HEK293 (cell line): ENCODE results near the gene GGA1.

ENCODE experiments used
- CTCF ChIA-PET: fragments of 350-600 bp; formaldehyde crosslinking; extraction: SDS; loops from one replicate; lab custom pipeline; 2021; ENCODE audit warnings: antibody characterized with exemption; lab: Yijun Ruan, JAX
- POLR2A ChIA-PET: fragments of 300-600 bp; formaldehyde crosslinking; extraction: SDS; loops from one replicate; lab custom pipeline; 2020; ENCODE audit warnings: antibody characterized with exemption, inconsistent platforms; lab: Yijun Ruan, JAX
- H3K27ac ChIP-seq: fragments of 200-500 bp; sonication (Bioruptor generic); 2 replicates; pipeline ENCODE4 v1.5.1; 2014; ENCODE audit warnings: low read depth, low read length, control low read depth, inconsistent platforms; ENCODE audit errors: extremely low read depth
- H3K36me3 ChIP-seq, 2 experiments: fragments of 200-500 bp in 1 of 2; sonication (Bioruptor generic) in 1 of 2; 1 replicate in 1 of 2; 2 replicates in 1 of 2; pipeline ENCODE4 v1.5.1; 2014 to 2017; ENCODE audit warnings: inconsistent platforms in 2 of 2, low read length in 2 of 2; ENCODE audit not compliant: control insufficient read depth in 2 of 2, insufficient read depth in 1 of 2
- H3K4me1 ChIP-seq: fragments of 200-500 bp; sonication (Bioruptor generic); 2 replicates; pipeline ENCODE4 v1.5.1; 2014; ENCODE audit warnings: mild to moderate bottlenecking, low read length, inconsistent platforms; ENCODE audit not compliant: control insufficient read depth, insufficient read depth
- H3K4me3 ChIP-seq: 2 replicates; pipeline ENCODE4 v1.5.1; 2011; ENCODE audit warnings: low read depth, mild to moderate bottlenecking, control low read depth, low read length, moderate library complexity
- H3K9me3 ChIP-seq: fragments of 200-500 bp; sonication (Bioruptor generic); 2 replicates; pipeline ENCODE4 v1.5.1; 2014; ENCODE audit warnings: low read depth, low read length, inconsistent platforms; ENCODE audit not compliant: control insufficient read depth, insufficient read depth
- IKZF3 ChIP-seq: fragments of 450-650 bp; IDR thresholded peaks from 2 replicates; pipeline ENCODE4 v1.5.0; 2018; ENCODE audit warnings: missing biosample characterization, mild to moderate bottlenecking, missing genetic modification characterization, moderate library complexity
- KLF1 ChIP-seq: fragments of 450-650 bp; formaldehyde crosslinking; IDR thresholded peaks from 2 replicates; pipeline ENCODE4 v1.5.1; 2016; ENCODE audit warnings: missing biosample characterization, missing genetic modification characterization
- RBAK ChIP-seq: fragments of 450-650 bp; formaldehyde crosslinking; IDR thresholded peaks from 2 replicates; pipeline ENCODE4 v1.5.1; 2016; ENCODE audit warnings: missing biosample characterization, missing genetic modification characterization
- SP2 ChIP-seq: fragments of 450-650 bp; formaldehyde crosslinking; IDR thresholded peaks from 2 replicates; pipeline ENCODE4 v1.5.1; 2016; ENCODE audit warnings: missing biosample characterization, missing genetic modification characterization
- ZFHX2 ChIP-seq: fragments of 450-650 bp; formaldehyde crosslinking; conservative IDR thresholded peaks from 2 replicates; pipeline ENCODE4 v1.5.1; 2016; ENCODE audit warnings: missing biosample characterization, missing genetic modification characterization
- ZIC2 ChIP-seq: fragments of 450-650 bp; formaldehyde crosslinking; IDR thresholded peaks from 2 replicates; pipeline ENCODE4 v1.5.1; 2016; ENCODE audit warnings: missing biosample characterization, missing genetic modification characterization
- ZNF157 ChIP-seq: fragments of 450-650 bp; formaldehyde crosslinking; IDR thresholded peaks from 2 replicates; pipeline ENCODE4 v1.5.1; 2016; ENCODE audit warnings: missing biosample characterization, missing genetic modification characterization
- ZNF248 ChIP-seq: fragments of 450-650 bp; formaldehyde crosslinking; IDR thresholded peaks from 2 replicates; pipeline ENCODE4 v1.5.1; 2017; ENCODE audit warnings: missing biosample characterization, missing genetic modification characterization
- ZNF416 ChIP-seq: fragments of 450-650 bp; formaldehyde crosslinking; IDR thresholded peaks from 2 replicates; pipeline ENCODE4 v1.5.1; 2016; ENCODE audit warnings: missing biosample characterization, missing genetic modification characterization
- ZNF529 ChIP-seq: fragments of 450-650 bp; formaldehyde crosslinking; IDR thresholded peaks from 2 replicates; pipeline ENCODE4 v1.5.1; 2017; ENCODE audit warnings: missing genetic modification characterization, missing biosample characterization; ENCODE audit not compliant: insufficient replicate concordance
- ZNF530 ChIP-seq: fragments of 450-650 bp; formaldehyde crosslinking; IDR thresholded peaks from 2 replicates; pipeline ENCODE4 v1.5.1; 2016; ENCODE audit warnings: low read depth, missing biosample characterization, missing genetic modification characterization
- ZNF548 ChIP-seq: fragments of 450-650 bp; formaldehyde crosslinking; IDR thresholded peaks from 2 replicates; pipeline ENCODE4 v1.5.1; 2016; ENCODE audit warnings: missing biosample characterization, missing genetic modification characterization
- ZNF707 ChIP-seq: fragments of 450-650 bp; formaldehyde crosslinking; IDR thresholded peaks from 2 replicates; pipeline ENCODE4 v1.5.1; 2016; ENCODE audit warnings: missing biosample characterization, missing genetic modification characterization
- ZNF843 ChIP-seq: fragments of 450-650 bp; formaldehyde crosslinking; IDR thresholded peaks from 2 replicates; pipeline ENCODE4 v1.5.1; 2016; ENCODE audit warnings: missing biosample characterization, missing genetic modification characterization
- TF ChIP-seq, protein P1 (sequence below): fragments of 450-650 bp; formaldehyde crosslinking; IDR thresholded peaks from 2 replicates; pipeline ENCODE4 v1.5.1; 2016; ENCODE audit warnings: missing biosample characterization, missing genetic modification characterization
- TF ChIP-seq, protein P2 (sequence below): fragments of 450-650 bp; formaldehyde crosslinking; IDR thresholded peaks from 2 replicates; pipeline ENCODE4; 2016; ENCODE audit warnings: missing biosample characterization, missing genetic modification characterization
- TF ChIP-seq, protein P3 (sequence below): fragments of 450-650 bp; formaldehyde crosslinking; IDR thresholded peaks from 2 replicates; pipeline ENCODE4 v1.5.1; 2016; ENCODE audit warnings: missing biosample characterization, missing genetic modification characterization

Gene GGA1

GRCh38 chr22:37640591-37641560, 32.2 kb downstream of the GGA1 start:
- ChIA-PET POLR2A (interaction anchor here (0.6 to 11.0 kb wide), 4 partner anchors 18 to 45 kb away, joined by 5 to 85 read pairs (median 48); partner anchors contain the start of genes NOL12 and PDXP), CTCF (interaction anchor here (0.7 to 17.0 kb wide), 9 partner anchors 10 to 1125 kb away, joined by 3 to 353 read pairs (median 7); partner anchors contain the start of genes GGA1, LGALS1, NOL12 and PDXP)
- Histone ChIP-seq H3K9me3 (no peaks in the 10 kb centered on the region), H3K4me1 (peaks cover 8% of the 10 kb centered on the region; the same call in 1 of the 2 replicates), H3K36me3 (peaks cover 0 to 49% of the 10 kb centered on the region in 2 experiments; a peak in 2 of 3 replicates), H3K4me3 (peak overlapping the region; percentile 58), H3K27ac (0 out of 2 replicates have a peak overlapping the region, but pooled peaks have one; percentile 24)
- TF ChIP-seq, protein P1, sequence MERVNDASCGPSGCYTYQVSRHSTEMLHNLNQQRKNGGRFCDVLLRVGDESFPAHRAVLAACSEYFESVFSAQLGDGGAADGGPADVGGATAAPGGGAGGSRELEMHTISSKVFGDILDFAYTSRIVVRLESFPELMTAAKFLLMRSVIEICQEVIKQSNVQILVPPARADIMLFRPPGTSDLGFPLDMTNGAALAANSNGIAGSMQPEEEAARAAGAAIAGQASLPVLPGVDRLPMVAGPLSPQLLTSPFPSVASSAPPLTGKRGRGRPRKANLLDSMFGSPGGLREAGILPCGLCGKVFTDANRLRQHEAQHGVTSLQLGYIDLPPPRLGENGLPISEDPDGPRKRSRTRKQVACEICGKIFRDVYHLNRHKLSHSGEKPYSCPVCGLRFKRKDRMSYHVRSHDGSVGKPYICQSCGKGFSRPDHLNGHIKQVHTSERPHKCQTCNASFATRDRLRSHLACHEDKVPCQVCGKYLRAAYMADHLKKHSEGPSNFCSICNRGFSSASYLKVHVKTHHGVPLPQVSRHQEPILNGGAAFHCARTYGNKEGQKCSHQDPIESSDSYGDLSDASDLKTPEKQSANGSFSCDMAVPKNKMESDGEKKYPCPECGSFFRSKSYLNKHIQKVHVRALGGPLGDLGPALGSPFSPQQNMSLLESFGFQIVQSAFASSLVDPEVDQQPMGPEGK = no peak
- TF ChIP-seq IKZF3 (tag by site-specific recombination) (peak; percentile 90), ZIC2 (tag by site-specific recombination) (peak; percentile 15; the same call in 1 of the 2 replicates), ZNF707 (tag by site-specific recombination) (no peak), ZNF248 (no peak), KLF1 (tag by site-specific recombination) (0 out of 2 replicates have a peak, but pooled peaks have one; percentile 21), RBAK (tag by site-specific recombination) (no peak), SP2 (peak; percentile 6; the same call in 1 of the 2 replicates), ZFHX2 (tag by site-specific recombination) (0 out of 2 replicates have a peak, but pooled peaks have one; percentile 8), ZNF530 (tag by site-specific recombination) (no peak)

GRCh38 chr22:37641561-37641949, 32.9 kb downstream of the GGA1 start:
- POLR2A ChIA-PET = interaction anchor here (3.3 to 4.7 kb wide), 2 partner anchors 17 to 45 kb away, joined by 15 to 85 read pairs; partner anchors contain the start of genes NOL12 and PDXP
- Histone ChIP-seq H3K27ac (no peak overlapping the region), H3K4me1 (peaks cover 8% of the 10 kb centered on the region; the same call in 1 of the 2 replicates), H3K4me3 (no peak overlapping the region), H3K9me3 (no peaks in the 10 kb centered on the region), H3K36me3 (peaks cover 0 to 51% of the 10 kb centered on the region in 2 experiments; a peak in 2 of 3 replicates)
- CTCF ChIA-PET = interaction anchor here (0.8 to 17.0 kb wide), 11 partner anchors 11 to 147 kb away, joined by 3 to 353 read pairs (median 12); partner anchors contain the start of genes GGA1, LGALS1, NOL12 and PDXP
- TF ChIP-seq ZNF416 (tag by site-specific recombination) = no peak
- no peak for TF ChIP-seq ZNF843 (tag by site-specific recombination)
- TF ChIP-seq, protein P2, sequence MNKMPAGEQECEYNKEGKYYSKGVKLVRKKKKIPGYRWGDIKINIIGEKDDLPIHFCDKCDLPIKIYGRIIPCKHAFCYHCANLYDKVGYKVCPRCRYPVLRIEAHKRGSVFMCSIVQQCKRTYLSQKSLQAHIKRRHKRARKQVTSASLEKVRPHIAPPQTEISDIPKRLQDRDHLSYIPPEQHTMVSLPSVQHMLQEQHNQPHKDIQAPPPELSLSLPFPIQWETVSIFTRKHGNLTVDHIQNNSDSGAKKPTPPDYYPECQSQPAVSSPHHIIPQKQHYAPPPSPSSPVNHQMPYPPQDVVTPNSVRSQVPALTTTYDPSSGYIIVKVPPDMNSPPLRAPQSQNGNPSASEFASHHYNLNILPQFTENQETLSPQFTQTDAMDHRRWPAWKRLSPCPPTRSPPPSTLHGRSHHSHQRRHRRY = no peak
- TF ChIP-seq, protein P3, sequence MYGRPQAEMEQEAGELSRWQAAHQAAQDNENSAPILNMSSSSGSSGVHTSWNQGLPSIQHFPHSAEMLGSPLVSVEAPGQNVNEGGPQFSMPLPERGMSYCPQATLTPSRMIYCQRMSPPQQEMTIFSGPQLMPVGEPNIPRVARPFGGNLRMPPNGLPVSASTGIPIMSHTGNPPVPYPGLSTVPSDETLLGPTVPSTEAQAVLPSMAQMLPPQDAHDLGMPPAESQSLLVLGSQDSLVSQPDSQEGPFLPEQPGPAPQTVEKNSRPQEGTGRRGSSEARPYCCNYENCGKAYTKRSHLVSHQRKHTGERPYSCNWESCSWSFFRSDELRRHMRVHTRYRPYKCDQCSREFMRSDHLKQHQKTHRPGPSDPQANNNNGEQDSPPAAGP (tag by site-specific recombination) = no peak
- no peak for TF ChIP-seq ZNF157 (tag by site-specific recombination)
- TF ChIP-seq ZNF548 (tag by site-specific recombination) = no peak
- TF ChIP-seq ZNF529 = no peak
